Trophoblast cell (in vitro differentiated cells and primary cell): ENCODE measurements around the gene TEX14.

Experiments
- DNase-seq, 2 donors: peaks; one replicate each; pipeline ENCODE4 v3.0.0-alpha.2; 2016
- H2AFZ ChIP-seq: 2 replicates; pipeline ENCODE4 v1.6.1; 2013; ENCODE audit warnings: low read length, moderate library complexity, mild to moderate bottlenecking; ENCODE audit not compliant: insufficient read depth, poor library complexity
- H2AK5ac ChIP-seq: 2 replicates; pipeline ENCODE4 v1.6.1; 2013; ENCODE audit warnings: mild to moderate bottlenecking, low read length
- H2BK120ac ChIP-seq: 2 replicates; pipeline ENCODE4 v1.6.1; 2013; ENCODE audit warnings: low read length, mild to moderate bottlenecking, moderate library complexity; ENCODE audit not compliant: insufficient read depth, poor library complexity
- H2BK12ac ChIP-seq: 2 replicates; pipeline ENCODE4 v1.6.1; 2013; ENCODE audit warnings: mild to moderate bottlenecking, low read length, moderate library complexity
- H2BK5ac ChIP-seq: 2 replicates; pipeline ENCODE4 v1.6.1; 2013; ENCODE audit warnings: low read length, low read depth, moderate library complexity, mild to moderate bottlenecking; ENCODE audit not compliant: poor library complexity
- H3K14ac ChIP-seq: 2 replicates; pipeline ENCODE4 v1.6.1; 2013; ENCODE audit warnings: mild to moderate bottlenecking, low read length
- H3K18ac ChIP-seq: 2 replicates; pipeline ENCODE4 v1.6.1; 2013; ENCODE audit warnings: mild to moderate bottlenecking, low read length
- H3K23ac ChIP-seq: 2 replicates; pipeline ENCODE4 v1.6.1; 2013; ENCODE audit warnings: low read length
- H3K27ac ChIP-seq: 2 replicates; pipeline ENCODE4 v1.5.1; 2013; ENCODE audit warnings: low read depth, mild to moderate bottlenecking, inconsistent platforms, low read length, moderate library complexity
- H3K27me3 ChIP-seq: 2 replicates; pipeline ENCODE4 v1.6.1; 2013; ENCODE audit warnings: inconsistent platforms, mild to moderate bottlenecking, low read length, moderate library complexity; ENCODE audit not compliant: insufficient read depth
- H3K36me3 ChIP-seq, 2 experiments: 1 replicate in 1 of 2; 2 replicates in 1 of 2; pipeline ENCODE4 v1.6.1; 2013; ENCODE audit warnings: low read length in 2 of 2, mild to moderate bottlenecking in 2 of 2, moderate library complexity in 1 of 2; ENCODE audit not compliant: insufficient read depth in 2 of 2, control insufficient read depth in 1 of 2
- H3K4ac ChIP-seq: 2 replicates; pipeline ENCODE4 v1.6.1; 2013; ENCODE audit warnings: low read depth, mild to moderate bottlenecking, low read length, moderate library complexity
- H3K4me1 ChIP-seq, 2 experiments: 1 replicate in 1 of 2; 2 replicates in 1 of 2; pipeline ENCODE4 v1.6.1; 2013; ENCODE audit warnings: low read length in 2 of 2, mild to moderate bottlenecking in 2 of 2, moderate library complexity in 1 of 2; ENCODE audit not compliant: insufficient read depth in 2 of 2, control insufficient read depth in 1 of 2
- H3K4me2 ChIP-seq: 2 replicates; pipeline ENCODE4 v1.6.1; 2013; ENCODE audit warnings: inconsistent platforms, mild to moderate bottlenecking, low read length, moderate library complexity
- H3K4me3 ChIP-seq: 2 replicates; pipeline ENCODE4 v1.5.1; 2013; ENCODE audit warnings: mild to moderate bottlenecking, low read depth, low read length, inconsistent platforms
- H3K79me1 ChIP-seq: one replicate; pipeline ENCODE4 v1.6.1; 2013; ENCODE audit warnings: low read length
- H3K79me2 ChIP-seq: 2 replicates; pipeline ENCODE4 v1.6.1; 2013; ENCODE audit warnings: low read length, mild to moderate bottlenecking; ENCODE audit not compliant: control insufficient read depth, insufficient read depth, poor library complexity
- H3K9ac ChIP-seq: 2 replicates; pipeline ENCODE4 v1.6.1; 2013; ENCODE audit warnings: mild to moderate bottlenecking, low read length
- H3K9me3 ChIP-seq: 2 replicates; pipeline ENCODE4 v1.6.1; 2013; ENCODE audit warnings: low read depth, mild to moderate bottlenecking, control low read depth, inconsistent platforms, low read length; ENCODE audit not compliant: insufficient read depth
- H4K12ac ChIP-seq: 2 replicates; pipeline ENCODE4 v1.6.1; 2013; ENCODE audit warnings: low read depth, mild to moderate bottlenecking, low read length, moderate library complexity
- H4K8ac ChIP-seq: 2 replicates; pipeline ENCODE4 v1.6.1; 2013; ENCODE audit warnings: low read depth, mild to moderate bottlenecking, low read length, moderate library complexity
- H4K91ac ChIP-seq: one replicate; pipeline ENCODE4 v1.6.1; 2013; ENCODE audit warnings: low read depth, mild to moderate bottlenecking, low read length, moderate library complexity
- WGBS: extraction: QIAGEN DNeasy Blood & Tissue Kit; methylation state at CpG from one replicate; pipeline ENCODE4 v1.1.7; 2013; ENCODE audit warnings: missing lambda C conversion rate; ENCODE audit not compliant: insufficient read length, insufficient coverage; ENCODE audit errors: extremely low coverage; 5-methylcytosine and 5-hydroxymethylcytosine counted together

The TEX14 gene

DNA sequence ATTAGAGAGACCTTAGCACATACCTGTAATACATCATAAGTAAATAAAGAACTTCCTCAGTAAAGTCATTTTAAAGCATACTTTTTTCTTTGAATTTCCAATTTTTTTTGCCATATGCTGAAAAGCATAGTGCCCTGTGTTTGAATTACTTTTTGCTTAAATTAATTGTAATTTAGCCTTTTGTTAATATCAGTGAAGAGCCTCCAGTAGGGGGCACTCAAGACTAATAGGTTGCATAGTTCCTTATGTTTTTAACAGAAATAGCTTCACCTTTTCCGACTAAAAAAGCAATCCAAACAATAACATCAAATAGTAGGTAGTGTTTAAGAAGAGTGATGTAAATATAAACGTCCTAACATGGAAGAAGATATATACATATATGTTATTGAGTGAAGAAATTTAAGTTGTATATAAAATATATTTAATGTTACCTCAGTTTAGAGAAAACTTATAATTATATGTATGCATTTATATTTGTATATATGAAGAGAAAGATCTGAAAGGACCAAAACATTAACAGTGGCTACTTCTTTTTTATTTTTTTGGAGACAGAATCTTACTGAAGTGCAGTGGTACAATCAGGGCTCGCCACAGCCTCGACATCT is 19.2 kb upstream of the TEX14 start:
- no peak overlapping the region for H4K91ac ChIP-seq
- no peak overlapping the region for H3K23ac ChIP-seq
- DNase-seq, result peak; percentile 53 to 91
- no peak overlapping the region for H4K8ac ChIP-seq
- H3K4me3 ChIP-seq, result no peak overlapping the region
- no peak overlapping the region for H3K4me2 ChIP-seq
- WGBS, result no CpG with 5 or more reads among the region's 4 CpGs
- no peaks in the 10 kb centered on the region for H3K4me1 ChIP-seq
- H2AFZ ChIP-seq, result no peak overlapping the region
- no peak overlapping the region for H3K4ac ChIP-seq
- H3K27me3 ChIP-seq, result no peaks in the 10 kb centered on the region
- no peak overlapping the region for H3K18ac ChIP-seq
- no peak overlapping the region for H2AK5ac ChIP-seq
- H3K14ac ChIP-seq, result no peak overlapping the region
- H2BK120ac ChIP-seq, result no peak overlapping the region
- H2BK5ac ChIP-seq, result no peak overlapping the region
- H3K27ac ChIP-seq, result no peak overlapping the region
- H3K9me3 ChIP-seq, result no peaks in the 10 kb centered on the region
- H3K36me3 ChIP-seq, result peaks cover 0 to 2% of the 10 kb centered on the region in 2 experiments
- H4K12ac ChIP-seq, result no peak overlapping the region
- no peaks in the 10 kb centered on the region for H3K79me1 ChIP-seq
- no peak overlapping the region for H3K9ac ChIP-seq
- H2BK12ac ChIP-seq, result no peak overlapping the region
- no peaks in the 10 kb centered on the region for H3K79me2 ChIP-seq

DNA sequence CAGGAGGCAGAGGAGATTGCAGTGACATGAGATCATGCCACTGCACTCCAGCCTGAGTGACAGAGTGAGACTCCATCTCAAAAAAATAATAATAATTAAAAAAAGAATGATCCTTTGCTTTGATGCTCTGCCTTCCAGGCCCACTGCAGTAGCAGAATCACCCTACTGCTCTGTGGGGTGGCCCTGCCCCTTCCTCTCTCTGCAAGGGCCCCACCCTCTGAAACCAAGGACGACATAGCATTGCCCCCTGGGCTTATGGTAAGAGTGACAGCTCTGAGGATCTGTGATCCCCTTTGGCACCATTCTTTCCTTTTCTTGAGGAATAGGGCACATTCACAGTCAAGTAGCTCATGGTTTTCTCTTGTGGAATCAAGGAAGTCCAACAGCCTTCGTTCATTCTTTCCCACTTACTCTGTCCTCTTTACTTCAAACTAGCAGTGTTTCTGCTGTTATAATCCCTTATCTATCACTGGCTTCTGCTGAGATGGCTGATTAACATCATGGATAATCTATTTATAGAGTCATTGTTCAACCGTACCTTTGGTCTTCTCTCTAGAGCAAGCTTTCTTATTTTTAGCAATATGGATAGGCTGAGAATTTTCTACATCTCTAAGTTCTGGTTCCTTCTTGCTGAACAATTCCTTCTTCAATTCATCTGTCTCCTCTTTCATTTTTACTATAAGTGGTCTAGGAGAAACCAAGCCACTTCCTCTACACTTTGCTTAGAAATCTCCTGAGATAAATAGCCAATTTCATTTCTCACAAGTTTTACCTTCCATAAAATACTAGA is 14.7 kb upstream of the TEX14 start:
- H3K27ac ChIP-seq, result no peak overlapping the region
- no peaks in the 10 kb centered on the region for H3K79me1 ChIP-seq
- no peaks in the 10 kb centered on the region for H3K9me3 ChIP-seq
- H3K4me2 ChIP-seq, result no peak overlapping the region
- no peak overlapping the region for H3K4me3 ChIP-seq
- no peak overlapping the region for H4K12ac ChIP-seq
- H2BK120ac ChIP-seq, result no peak overlapping the region
- no peak overlapping the region for H4K91ac ChIP-seq
- peaks cover 0 to 2% of the 10 kb centered on the region in 2 experiments for H3K36me3 ChIP-seq
- H2AK5ac ChIP-seq, result no peak overlapping the region
- WGBS, result no CpG with 5 or more reads among the region's 3 CpGs
- DNase-seq, result peak; percentile 55 to 79
- H3K9ac ChIP-seq, result no peak overlapping the region
- no peaks in the 10 kb centered on the region for H3K27me3 ChIP-seq
- no peak overlapping the region for H2BK12ac ChIP-seq
- no peak overlapping the region for H2BK5ac ChIP-seq
- peaks cover 2 to 3% of the 10 kb centered on the region in 2 experiments for H3K4me1 ChIP-seq
- H3K14ac ChIP-seq, result no peak overlapping the region
- H3K79me2 ChIP-seq, result no peaks in the 10 kb centered on the region
- no peak overlapping the region for H4K8ac ChIP-seq
- H3K4ac ChIP-seq, result no peak overlapping the region
- no peak overlapping the region for H2AFZ ChIP-seq
- no peak overlapping the region for H3K23ac ChIP-seq
- H3K18ac ChIP-seq, result no peak overlapping the region

DNA sequence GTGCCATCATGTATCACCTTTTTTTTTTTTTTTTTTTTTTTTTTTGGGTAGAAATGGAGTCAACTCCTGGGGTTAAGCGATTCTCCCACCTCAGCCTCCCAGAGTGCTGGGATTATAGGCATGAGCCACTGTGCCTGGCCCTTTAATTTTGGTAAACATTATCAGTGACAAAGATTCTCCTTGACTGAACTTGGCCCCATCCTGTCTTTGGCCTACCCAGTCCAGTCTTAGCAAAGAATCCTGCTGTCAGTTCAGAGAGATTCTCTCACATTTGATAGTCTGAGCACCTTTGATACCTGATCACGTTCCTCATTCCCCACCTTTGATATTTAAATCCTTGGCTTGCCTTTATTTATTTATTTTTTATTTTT is 12.1 kb upstream of the TEX14 start:
- H4K8ac ChIP-seq, result no peak overlapping the region
- H2BK12ac ChIP-seq, result no peak overlapping the region
- H3K27ac ChIP-seq, result no peak overlapping the region
- no peak overlapping the region for H2AK5ac ChIP-seq
- H3K23ac ChIP-seq, result no peak overlapping the region
- no peak overlapping the region for H3K4me3 ChIP-seq
- no CpG with 5 or more reads among the region's 2 CpGs for WGBS
- H3K4me1 ChIP-seq, result peaks cover 2 to 3% of the 10 kb centered on the region in 2 experiments
- no peak overlapping the region for H3K4me2 ChIP-seq
- no peak overlapping the region for H3K9ac ChIP-seq
- H3K79me1 ChIP-seq, result no peaks in the 10 kb centered on the region
- H3K79me2 ChIP-seq, result no peaks in the 10 kb centered on the region
- no peak overlapping the region for H4K91ac ChIP-seq
- no peaks in the 10 kb centered on the region for H3K9me3 ChIP-seq
- H2BK120ac ChIP-seq, result no peak overlapping the region
- peaks cover 0 to 4% of the 10 kb centered on the region in 2 experiments for H3K36me3 ChIP-seq
- no peak overlapping the region for H4K12ac ChIP-seq
- H3K27me3 ChIP-seq, result no peaks in the 10 kb centered on the region
- H3K18ac ChIP-seq, result no peak overlapping the region
- no peak overlapping the region for H3K4ac ChIP-seq
- H3K14ac ChIP-seq, result no peak overlapping the region
- no peak overlapping the region for H2AFZ ChIP-seq
- no peak for DNase-seq
- no peak overlapping the region for H2BK5ac ChIP-seq

DNA sequence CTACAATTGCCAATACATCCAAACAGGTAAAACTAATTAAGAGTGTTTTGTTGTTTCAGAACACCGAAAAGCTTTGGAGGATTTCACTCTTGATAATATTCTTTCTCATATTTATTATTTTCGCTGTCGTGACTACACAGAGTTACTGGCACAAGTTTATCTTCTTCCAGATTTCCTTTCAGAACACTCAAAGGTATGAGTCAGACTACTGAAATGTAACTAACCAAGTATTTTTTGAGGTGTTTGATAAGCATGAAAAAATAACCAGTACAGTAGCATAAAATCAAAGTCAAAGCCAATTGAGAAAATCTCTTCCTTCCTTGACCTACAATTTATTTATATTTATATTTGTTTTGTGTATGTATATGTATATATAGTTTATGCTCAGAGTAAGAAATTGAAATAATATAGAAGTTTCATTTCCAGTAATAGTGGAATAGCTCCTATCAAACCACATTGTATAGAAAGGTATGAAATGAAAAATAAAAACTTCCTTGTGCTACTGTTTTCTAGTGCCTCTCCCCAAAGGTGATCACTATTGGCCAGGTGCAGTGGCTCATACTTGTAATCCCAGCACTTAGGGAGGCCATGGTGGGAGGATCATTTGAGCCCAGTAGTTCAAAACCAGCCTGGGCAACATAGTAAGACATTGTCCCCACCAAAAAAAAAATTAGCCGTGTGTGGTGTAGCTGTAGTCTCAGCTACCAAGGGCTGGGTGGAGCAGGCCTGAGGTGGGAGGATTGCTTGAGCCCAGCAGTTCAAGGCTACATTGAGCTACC is 11.5 kb upstream of the TEX14 start:
- no CpG with 5 or more reads among the region's 4 CpGs for WGBS

More for the DNA sequence above, 11.5 kb upstream of the TEX14 start:
- no peaks in the 10 kb centered on the region for H3K79me1 ChIP-seq
- no peak overlapping the region for H3K27ac ChIP-seq
- H4K91ac ChIP-seq, result no peak overlapping the region
- H3K4ac ChIP-seq, result no peak overlapping the region
- no peak overlapping the region for H3K4me2 ChIP-seq
- H3K9ac ChIP-seq, result no peak overlapping the region
- H3K23ac ChIP-seq, result no peak overlapping the region
- no peak overlapping the region for H2BK12ac ChIP-seq
- DNase-seq, result peak in 1 of 2 donors; percentile 61
- H2BK120ac ChIP-seq, result no peak overlapping the region
- no peak overlapping the region for H3K4me3 ChIP-seq
- no peak overlapping the region for H4K12ac ChIP-seq
- H2AFZ ChIP-seq, result no peak overlapping the region
- no peak overlapping the region for H2AK5ac ChIP-seq
- H3K14ac ChIP-seq, result no peak overlapping the region
- no peaks in the 10 kb centered on the region for H3K79me2 ChIP-seq
- H3K4me1 ChIP-seq, result peaks cover 2 to 3% of the 10 kb centered on the region in 2 experiments
- H3K36me3 ChIP-seq, result peaks cover 0 to 4% of the 10 kb centered on the region in 2 experiments
- no peak overlapping the region for H4K8ac ChIP-seq
- H2BK5ac ChIP-seq, result no peak overlapping the region
- no peaks in the 10 kb centered on the region for H3K27me3 ChIP-seq
- no peak overlapping the region for H3K18ac ChIP-seq
- H3K9me3 ChIP-seq, result no peaks in the 10 kb centered on the region
